ENCODE measurements around the gene PSMB7. TPM values are rescaled to one million over a fixed set of nuclear protein-coding genes. Genes with fewer than 3 reads are reported as not detected.

The PSMB7 gene
- polyA plus RNA-seq, 1 of the 3 experiments (the other 2 are of a cell fraction): 357 TPM

GRCh38 chr9:124321416-124321815, 93.8 kb downstream of the PSMB7 start:
- ChIA-PET CTCF (interaction anchor here (0.9 to 8.2 kb wide), 10 partner anchors 12 to 281 kb away, joined by 3 to 55 read pairs (median 3); no protein-coding TSS in a partner anchor), POLR2A (no interaction called here)
- no peak overlapping the region for H2AFZ ChIP-seq (ENCODE audit: low read depth)
- no peaks in the 10 kb centered on the region; a peak in 1 of 4 replicates for H3K4me1 ChIP-seq (ENCODE audit: control insufficient read depth in 1 of 2, insufficient read depth in 2 of 2, low read depth in 1 of 2, low read length in 1 of 2)
- H3K79me2 ChIP-seq (ENCODE audit: insufficient read depth): peaks cover 13% of the 10 kb centered on the region; the same call in 1 of the 2 replicates
- peaks cover 26 to 34% of the 10 kb centered on the region in 2 experiments for H3K36me3 ChIP-seq (replicated peaks in 1 of 2; ENCODE audit: control insufficient read depth in 1 of 2, insufficient read depth in 2 of 2, low read length in 1 of 2)
- no peaks in the 10 kb centered on the region for H3K9me2 ChIP-seq
- no peak overlapping the region for H3K9ac ChIP-seq
- H4K20me1 ChIP-seq (ENCODE audit: insufficient read depth): no peaks in the 10 kb centered on the region
- DNase-seq: no peak
- no peaks in the 10 kb centered on the region for H3K9me3 ChIP-seq
- no peak overlapping the region for H3K27ac ChIP-seq (ENCODE audit: low read depth in 2 of 2, low read length in 1 of 2)
- WGBS (ENCODE audit: low lambda C conversion rate): 91% methylated on average over 10 of the region's 12 CpGs
- no peaks in the 10 kb centered on the region for H3K27me3 ChIP-seq (ENCODE audit: insufficient read depth)
- no peak overlapping the region for H3K4me3 ChIP-seq (ENCODE audit: low read depth in 2 of 2, low read length in 1 of 2)
- peaks cover 7% of the 10 kb centered on the region for H3F3A ChIP-seq (replicated peaks; ENCODE audit: insufficient read depth)
- TF ChIP-seq MEF2A (IDR thresholded peaks at IDR 0.05; ENCODE audit: borderline replicate concordance, low read depth) (no peak), TCF12 (IDR thresholded peaks at IDR 0.05) (no peak), POLR2AphosphoS5 (IDR thresholded peaks at IDR 0.05; ENCODE audit: low read depth, low read length) (no peak)
- no peak overlapping the region for H3K4me2 ChIP-seq

GRCh38 chr9:124320062-124320973, 94.9 kb downstream of the PSMB7 start:
- Histone ChIP-seq H3K4me3 (ENCODE audit: low read depth in 2 of 2, low read length in 1 of 2) (no peak overlapping the region; a peak in 2 of 4 replicates), H3K36me3 (replicated peaks in 1 of 2; ENCODE audit: control insufficient read depth in 1 of 2, insufficient read depth in 2 of 2, low read length in 1 of 2) (peaks cover 24 to 34% of the 10 kb centered on the region in 2 experiments), H3K9me3 (no peaks in the 10 kb centered on the region), H3K9ac (no peak overlapping the region), H2AFZ (ENCODE audit: low read depth) (no peak overlapping the region), H3K27me3 (ENCODE audit: insufficient read depth) (no peaks in the 10 kb centered on the region), H3K4me1 (ENCODE audit: control insufficient read depth in 1 of 2, insufficient read depth in 2 of 2, low read depth in 1 of 2, low read length in 1 of 2) (no peaks in the 10 kb centered on the region; a peak in 1 of 4 replicates), H4K20me1 (ENCODE audit: insufficient read depth) (no peaks in the 10 kb centered on the region), H3K79me2 (ENCODE audit: insufficient read depth) (peaks cover 17% of the 10 kb centered on the region; the same call in 1 of the 2 replicates), H3K27ac (ENCODE audit: low read depth in 2 of 2, low read length in 1 of 2) (no peak overlapping the region), H3K9me2 (no peaks in the 10 kb centered on the region), H3K4me2 (no peak overlapping the region), H3F3A (replicated peaks; ENCODE audit: insufficient read depth) (peaks cover 7% of the 10 kb centered on the region)
- WGBS (ENCODE audit: low lambda C conversion rate): 55% methylated on average over 12 of the region's 17 CpGs
- peak; percentile 92 for DNase-seq
- POLR2A ChIA-PET: no interaction called here
- CTCF ChIA-PET: interaction anchor here (0.5 to 8.2 kb wide), 26 partner anchors 9 to 918 kb away, joined by 3 to 55 read pairs (median 4); no protein-coding TSS in a partner anchor
- TF ChIP-seq USF1 (IDR thresholded peaks at IDR 0.05; ENCODE audit: borderline replicate concordance, low read depth) (no peak), RCOR1 (IDR thresholded peaks at IDR 0.05; ENCODE audit: low read length) (no peak), GATA2 (CRISPR knock-in tag; IDR thresholded peaks at IDR 0.05) (no peak), MAX (IDR thresholded peaks at IDR 0.05; ENCODE audit: low read depth) (no peak), YY1 (IDR thresholded peaks at IDR 0.05; ENCODE audit: low read depth) (no peak), REST (IDR thresholded peaks at IDR 0.05; ENCODE audit: low read depth, low read length) (no peak), CHD2 (IDR thresholded peaks at IDR 0.05; ENCODE audit: low read length, partially characterized antibody) (no peak), ELF1 (IDR thresholded peaks at IDR 0.05) (peak; percentile 69), RXRA (IDR thresholded peaks at IDR 0.05; ENCODE audit: borderline replicate concordance, low read depth) (no peak), SMC3 (IDR thresholded peaks at IDR 0.05; ENCODE audit: low read depth, low read length) (peak; percentile 83), PBX3 (IDR thresholded peaks at IDR 0.05) (no peak), EZH2phosphoT487 (IDR thresholded peaks at IDR 0.05; ENCODE audit: borderline replicate concordance, low read depth) (no peak), NFIC (IDR thresholded peaks at IDR 0.05; ENCODE audit: borderline replicate concordance) (no peak), TAF1 (IDR thresholded peaks at IDR 0.05; ENCODE audit: borderline replicate concordance, low read depth, low read length) (no peak), GABPA (IDR thresholded peaks at IDR 0.05; ENCODE audit: low read depth) (peak; percentile 48; the same call in 1 of the 2 replicates), JUND (IDR thresholded peaks at IDR 0.05) (no peak), EP300 (IDR thresholded peaks at IDR 0.05; ENCODE audit: borderline replicate concordance in 1 of 2, low read depth in 1 of 2, low read length in 1 of 2) (no peak)
